DND-41 (cell line): ENCODE data around the gene CCDC69.

Experiments
- EZH2 ChIP-seq: IDR thresholded peaks from 3 replicates; pipeline ENCODE4 v1.6.1; 2012; ENCODE audit warnings: borderline replicate concordance, low read depth, mild to moderate bottlenecking, moderate library complexity, low read length, inconsistent platforms; ENCODE audit not compliant: severe bottlenecking
- TF ChIP-seq, protein P1 (sequence below): IDR thresholded peaks from 2 replicates; pipeline ENCODE4 v1.5.1; 2012; ENCODE audit warnings: borderline replicate concordance, low read length, moderate library complexity, mild to moderate bottlenecking; ENCODE audit not compliant: poor library complexity, severe bottlenecking; ENCODE audit errors: extremely low read depth

DNA sequence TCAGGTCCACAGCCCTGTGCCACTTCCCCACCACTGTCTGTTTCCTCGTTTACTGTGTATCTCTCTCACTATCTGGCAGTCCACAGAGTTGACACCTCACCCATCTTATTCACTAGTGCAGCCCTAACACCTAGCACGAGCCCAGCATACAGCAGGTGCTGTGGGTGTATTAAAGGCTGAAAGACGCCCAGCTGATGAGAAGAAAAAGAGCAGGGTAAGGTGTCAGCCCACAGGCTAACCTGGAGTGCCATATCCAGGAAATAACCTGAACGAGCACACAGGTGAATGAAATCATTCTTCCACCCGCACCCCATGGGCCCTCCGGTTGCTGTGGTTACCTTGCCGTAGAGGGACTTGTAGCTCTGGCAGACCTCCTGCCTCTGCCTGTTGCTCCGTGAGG, 84.9 kb downstream of the CCDC69 start:
- TF ChIP-seq, protein P1, sequence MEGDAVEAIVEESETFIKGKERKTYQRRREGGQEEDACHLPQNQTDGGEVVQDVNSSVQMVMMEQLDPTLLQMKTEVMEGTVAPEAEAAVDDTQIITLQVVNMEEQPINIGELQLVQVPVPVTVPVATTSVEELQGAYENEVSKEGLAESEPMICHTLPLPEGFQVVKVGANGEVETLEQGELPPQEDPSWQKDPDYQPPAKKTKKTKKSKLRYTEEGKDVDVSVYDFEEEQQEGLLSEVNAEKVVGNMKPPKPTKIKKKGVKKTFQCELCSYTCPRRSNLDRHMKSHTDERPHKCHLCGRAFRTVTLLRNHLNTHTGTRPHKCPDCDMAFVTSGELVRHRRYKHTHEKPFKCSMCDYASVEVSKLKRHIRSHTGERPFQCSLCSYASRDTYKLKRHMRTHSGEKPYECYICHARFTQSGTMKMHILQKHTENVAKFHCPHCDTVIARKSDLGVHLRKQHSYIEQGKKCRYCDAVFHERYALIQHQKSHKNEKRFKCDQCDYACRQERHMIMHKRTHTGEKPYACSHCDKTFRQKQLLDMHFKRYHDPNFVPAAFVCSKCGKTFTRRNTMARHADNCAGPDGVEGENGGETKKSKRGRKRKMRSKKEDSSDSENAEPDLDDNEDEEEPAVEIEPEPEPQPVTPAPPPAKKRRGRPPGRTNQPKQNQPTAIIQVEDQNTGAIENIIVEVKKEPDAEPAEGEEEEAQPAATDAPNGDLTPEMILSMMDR, result no peak
- TF ChIP-seq EZH2, result no peak
